Stimulated activated CD8-positive, alpha-beta memory T cell treated with anti-CD3 and anti-CD28 coated beads, Interleukin-7, amount 100 ng/mL, for 24 hours (primary cell): ENCODE data around the gene APOL1.
"Not testable (repeated sequence)": the region's sequence is repeated elsewhere in the genome, so short reads cannot be mapped to it uniquely, and the experiment has no call there.

Source experiments
- DNase-seq: peaks from one replicate; pipeline ENCODE4 v3.0.0-alpha.2; 2020; ENCODE audit warnings: low read depth

The APOL1 gene

GRCh38 chr22:36252754-36253522, at the start of gene APOL1:
APOL1 (plus strand) TSS chr22:36253133; CDS start chr22:36254956, 1,823 bp downstream.
- DNase-seq, result no peak

- not testable (repeated sequence) for DNase-seq
Measured at GRCh38 chr22:36203441-36203840, 49.5 kb upstream of the APOL1 start.

GRCh38 chr22:36204001-36204631, 48.8 kb upstream of the APOL1 start:
- no peak for DNase-seq

- no peak for DNase-seq
Measured at GRCh38 chr22:36204632-36205015, 48.3 kb upstream of the APOL1 start.

DNA sequence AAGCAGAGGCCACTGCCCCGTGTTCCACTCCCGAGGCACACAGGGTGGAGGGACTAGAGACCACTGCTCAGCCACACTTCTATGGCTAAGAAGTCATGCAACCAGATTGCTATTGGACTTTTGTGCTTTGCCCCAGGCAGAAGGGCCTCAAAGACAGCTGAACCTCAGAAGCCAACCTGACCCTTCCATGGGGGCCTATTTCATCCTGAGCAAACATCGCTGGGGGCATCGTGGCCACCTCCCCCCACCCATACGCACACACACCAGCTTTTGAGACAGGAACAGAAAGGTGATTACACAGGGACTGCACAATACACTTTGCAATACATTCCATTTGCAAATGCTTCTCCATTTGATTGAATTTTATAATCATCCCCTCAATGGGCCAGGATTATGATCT, 47.4 kb upstream of the APOL1 start:
- DNase-seq, result not testable (repeated sequence)

DNA sequence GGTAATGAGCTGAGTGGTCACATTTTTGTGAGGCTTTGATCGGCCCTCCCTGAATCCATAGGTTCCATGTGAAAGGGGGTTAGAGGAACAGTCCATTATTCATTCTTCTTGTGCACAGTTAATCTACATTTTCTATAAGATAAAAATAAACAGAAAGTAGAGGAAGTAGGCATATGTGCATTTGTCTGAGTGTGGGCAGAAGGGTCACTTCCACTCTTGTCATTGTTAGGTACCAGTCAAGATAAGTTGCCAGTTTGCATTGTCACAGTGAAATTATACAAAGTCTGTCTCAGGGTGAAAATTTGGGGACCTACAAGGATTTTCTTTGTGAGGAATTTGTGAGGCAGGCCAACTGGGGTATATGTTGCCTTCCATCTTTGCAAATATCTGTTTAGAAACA, 46.7 kb upstream of the APOL1 start:
- DNase-seq, result no peak

GRCh38 chr22:36208162-36208765, 44.7 kb upstream of the APOL1 start:
- DNase-seq, result no peak

DNA sequence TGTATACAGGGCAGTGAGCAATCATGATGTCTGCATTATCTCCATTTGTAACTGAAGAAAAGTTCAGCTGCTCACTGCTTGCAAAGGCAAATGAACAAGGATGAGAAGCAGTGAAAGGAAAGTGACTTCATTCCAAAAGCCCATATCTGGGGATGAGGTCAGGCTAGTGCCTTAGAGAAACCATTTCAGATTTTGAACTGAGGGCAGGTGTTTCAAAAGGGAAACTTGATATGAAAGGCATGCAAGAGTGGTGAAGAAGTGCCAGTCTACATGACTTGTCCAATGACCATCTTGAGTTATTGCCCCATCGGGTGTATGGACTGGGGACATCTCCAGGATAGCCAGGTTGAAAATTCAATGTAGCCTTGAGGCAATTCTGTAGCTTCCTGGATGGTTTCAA, 44.0 kb upstream of the APOL1 start:
- DNase-seq, result no peak

GRCh38 chr22:36209488-36209908, 43.4 kb upstream of the APOL1 start:
- DNase-seq, result not testable (repeated sequence)

DNA sequence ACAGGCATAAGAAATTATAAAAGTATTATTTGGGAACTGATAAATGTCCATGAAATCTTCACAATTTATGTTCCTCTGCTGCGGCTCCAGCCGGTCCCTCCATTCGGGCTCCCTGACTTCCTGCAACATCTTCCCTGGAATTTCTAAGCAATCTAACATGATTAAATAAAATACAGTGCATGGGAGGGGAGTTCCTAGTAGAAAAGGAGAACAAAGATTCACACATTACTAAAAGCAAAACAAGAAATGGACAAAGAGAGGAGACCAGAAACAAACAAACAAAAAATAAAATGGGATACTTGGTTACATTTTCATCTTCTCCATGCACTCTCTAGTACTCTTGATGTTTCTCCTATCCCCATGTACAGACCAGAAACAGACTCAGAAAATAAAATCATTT, 42.7 kb upstream of the APOL1 start:
- no peak for DNase-seq

DNA sequence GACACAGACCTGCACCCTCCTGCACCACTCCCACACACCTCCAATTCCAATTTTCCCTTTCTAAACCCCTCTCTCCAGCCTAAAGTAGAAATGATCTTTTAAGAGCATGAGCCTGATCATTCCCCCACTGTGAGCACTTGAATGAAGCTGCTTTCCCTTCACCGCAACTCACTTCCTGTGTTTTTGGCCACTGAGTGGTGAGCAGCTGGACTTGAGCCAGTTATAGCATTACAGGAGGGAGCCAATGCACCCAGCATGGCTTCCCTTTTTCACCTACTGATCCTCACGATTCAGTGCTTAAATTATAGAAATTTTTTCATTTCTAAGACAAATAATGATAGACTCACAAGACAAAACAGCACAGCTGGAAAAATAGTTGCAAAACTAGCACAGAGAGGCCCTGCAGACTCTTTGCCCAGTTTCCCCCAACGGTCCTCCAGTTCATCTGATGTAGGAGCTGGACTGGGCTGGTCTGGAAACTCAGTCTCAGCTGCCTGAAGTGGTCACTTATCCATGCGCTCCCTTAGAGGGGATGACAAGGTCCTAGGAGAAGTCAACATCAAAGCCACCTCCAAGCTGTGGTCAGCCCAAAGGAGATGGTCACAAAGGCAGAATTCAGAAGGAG, 41.6 kb upstream of the APOL1 start:
- DNase-seq, result no peak

GRCh38 chr22:36212901-36213300, 40.0 kb upstream of the APOL1 start:
- DNase-seq, result no peak

DNA sequence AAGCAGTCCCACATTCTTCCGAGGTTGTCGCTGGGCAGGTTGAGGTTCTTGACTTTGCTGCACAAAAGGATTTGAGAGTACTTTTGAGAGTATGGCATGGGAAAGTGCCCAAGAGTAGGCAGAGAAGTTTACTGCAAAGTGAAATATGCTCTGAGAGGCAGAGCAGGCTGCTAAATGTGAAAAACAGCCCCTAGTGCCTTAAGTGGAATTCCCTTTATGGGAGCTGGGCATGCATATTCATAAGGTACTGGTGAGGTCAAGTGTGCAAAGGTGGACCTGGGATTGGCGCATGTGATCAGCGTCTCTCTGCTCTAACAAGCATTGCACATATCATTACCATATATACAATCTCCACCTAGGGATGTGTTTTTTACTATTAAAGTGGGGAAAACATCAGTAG, 39.3 kb upstream of the APOL1 start:
- DNase-seq, result no peak

GRCh38 chr22:36215981-36216380, 37.0 kb upstream of the APOL1 start:
- no peak for DNase-seq

- no peak for DNase-seq
Measured at GRCh38 chr22:36218648-36219193, 34.2 kb upstream of the APOL1 start.

GRCh38 chr22:36220451-36220921, 32.4 kb upstream of the APOL1 start:
- no peak for DNase-seq

- DNase-seq, result no peak
Measured at GRCh38 chr22:36221799-36222751, 30.9 kb upstream of the APOL1 start.

DNA sequence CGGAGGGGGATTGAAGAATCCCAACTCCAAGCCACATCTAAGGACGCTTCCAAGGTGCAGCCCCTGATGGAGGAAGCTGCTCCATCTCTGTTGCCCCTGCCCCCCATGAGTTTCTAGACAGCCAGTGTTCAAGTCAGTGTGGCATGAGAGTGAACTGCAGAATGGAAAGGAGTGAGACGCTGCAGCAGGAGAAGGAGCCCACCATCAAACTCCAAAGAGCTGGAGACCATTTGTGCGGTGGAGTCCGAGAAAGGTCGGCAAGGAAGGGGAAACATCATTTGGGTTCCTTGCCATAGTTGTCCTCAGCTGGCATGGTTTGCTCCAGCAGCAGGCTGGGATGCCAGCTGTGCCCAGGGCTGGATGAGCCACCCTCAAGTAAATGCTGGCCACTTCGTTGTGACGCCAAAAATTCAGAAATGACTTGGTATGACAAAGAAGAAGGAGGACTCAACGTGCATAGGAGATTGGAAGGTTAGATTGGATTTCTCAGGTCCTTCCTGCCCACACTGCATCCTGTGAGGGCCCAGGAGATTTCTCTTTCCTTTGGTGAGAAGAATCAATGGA, 30.0 kb upstream of the APOL1 start:
- no peak for DNase-seq

- DNase-seq, result no peak
Measured at GRCh38 chr22:36223504-36223903, 29.4 kb upstream of the APOL1 start.

DNA sequence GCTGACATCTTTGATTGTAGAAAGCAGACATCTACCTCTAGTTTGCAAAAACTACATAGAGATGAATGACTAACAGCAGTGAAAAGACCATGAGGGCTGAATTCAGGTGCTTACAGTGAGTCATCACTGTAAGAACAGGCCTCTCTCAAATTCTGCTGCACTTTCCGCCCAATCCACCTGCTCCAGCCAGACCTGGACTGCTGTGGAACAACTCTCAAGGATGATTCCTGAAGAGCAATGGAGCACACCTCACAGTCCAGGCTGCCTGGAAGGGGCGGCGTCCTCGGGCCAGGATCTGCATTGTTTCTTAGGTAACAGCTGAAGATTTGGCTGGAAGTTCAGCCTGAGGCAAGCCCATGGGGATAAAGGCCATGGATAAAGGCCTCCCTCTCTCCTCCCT, 28.7 kb upstream of the APOL1 start:
- no peak for DNase-seq
